Body of pancreas (tissue), 4 donors: ENCODE results near the gene NHERF2.

ENCODE experiments used
- POLR2A ChIP-seq, 3 donors: fragments of 450-650 bp; IDR thresholded peaks; one replicate each; pipeline ENCODE4 v1.6.1; 2016; ENCODE audit warnings: antibody characterized with exemption in 3 of 3, mild to moderate bottlenecking in 2 of 3
- TF ChIP-seq, protein P1 (sequence below), 7 experiments: fragments of 450-650 bp in 4 of 7; fragments of 200-600 bp in 3 of 7; sonication (generic) in 3 of 7; IDR thresholded peaks; one replicate each; pipeline ENCODE4 v1.5.1; 2016 to 2019; ENCODE audit warnings: antibody characterized with exemption in 7 of 7

DNA sequence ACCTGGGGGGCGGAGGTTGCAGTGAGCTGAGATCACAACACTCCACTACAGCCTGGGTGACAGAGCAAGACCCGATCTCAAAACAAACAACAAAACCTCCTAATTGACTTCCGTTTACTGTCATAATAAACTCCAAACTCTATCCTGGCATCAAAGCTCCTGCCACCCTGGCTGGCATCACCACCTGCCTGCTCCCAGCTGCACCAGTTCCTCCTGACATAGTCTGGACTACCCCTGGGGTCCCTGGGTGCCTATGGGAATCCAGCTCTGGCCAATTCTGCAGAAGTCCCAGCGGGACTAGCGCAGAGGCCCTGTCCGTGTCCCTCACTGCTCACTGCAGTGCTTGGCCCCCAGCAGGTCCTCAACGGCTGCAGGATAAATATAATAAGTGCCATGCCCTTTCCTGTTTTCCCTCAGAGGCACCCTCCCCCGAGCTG lies 20.2 kb downstream of the NHERF2 start:
- TF ChIP-seq, protein P1, sequence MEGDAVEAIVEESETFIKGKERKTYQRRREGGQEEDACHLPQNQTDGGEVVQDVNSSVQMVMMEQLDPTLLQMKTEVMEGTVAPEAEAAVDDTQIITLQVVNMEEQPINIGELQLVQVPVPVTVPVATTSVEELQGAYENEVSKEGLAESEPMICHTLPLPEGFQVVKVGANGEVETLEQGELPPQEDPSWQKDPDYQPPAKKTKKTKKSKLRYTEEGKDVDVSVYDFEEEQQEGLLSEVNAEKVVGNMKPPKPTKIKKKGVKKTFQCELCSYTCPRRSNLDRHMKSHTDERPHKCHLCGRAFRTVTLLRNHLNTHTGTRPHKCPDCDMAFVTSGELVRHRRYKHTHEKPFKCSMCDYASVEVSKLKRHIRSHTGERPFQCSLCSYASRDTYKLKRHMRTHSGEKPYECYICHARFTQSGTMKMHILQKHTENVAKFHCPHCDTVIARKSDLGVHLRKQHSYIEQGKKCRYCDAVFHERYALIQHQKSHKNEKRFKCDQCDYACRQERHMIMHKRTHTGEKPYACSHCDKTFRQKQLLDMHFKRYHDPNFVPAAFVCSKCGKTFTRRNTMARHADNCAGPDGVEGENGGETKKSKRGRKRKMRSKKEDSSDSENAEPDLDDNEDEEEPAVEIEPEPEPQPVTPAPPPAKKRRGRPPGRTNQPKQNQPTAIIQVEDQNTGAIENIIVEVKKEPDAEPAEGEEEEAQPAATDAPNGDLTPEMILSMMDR (IDR thresholded peaks at IDR 0.05): no peak
- no peak for TF ChIP-seq POLR2A (IDR thresholded peaks at IDR 0.05)
